ENCODE measurements around the gene KIAA1671. TPM values are rescaled to one million over a fixed set of nuclear protein-coding genes. Genes with fewer than 3 reads are reported as not detected.

The KIAA1671 gene
- total RNA-seq, 1 experiment from 2014 or later, result 7.5 TPM

DNA sequence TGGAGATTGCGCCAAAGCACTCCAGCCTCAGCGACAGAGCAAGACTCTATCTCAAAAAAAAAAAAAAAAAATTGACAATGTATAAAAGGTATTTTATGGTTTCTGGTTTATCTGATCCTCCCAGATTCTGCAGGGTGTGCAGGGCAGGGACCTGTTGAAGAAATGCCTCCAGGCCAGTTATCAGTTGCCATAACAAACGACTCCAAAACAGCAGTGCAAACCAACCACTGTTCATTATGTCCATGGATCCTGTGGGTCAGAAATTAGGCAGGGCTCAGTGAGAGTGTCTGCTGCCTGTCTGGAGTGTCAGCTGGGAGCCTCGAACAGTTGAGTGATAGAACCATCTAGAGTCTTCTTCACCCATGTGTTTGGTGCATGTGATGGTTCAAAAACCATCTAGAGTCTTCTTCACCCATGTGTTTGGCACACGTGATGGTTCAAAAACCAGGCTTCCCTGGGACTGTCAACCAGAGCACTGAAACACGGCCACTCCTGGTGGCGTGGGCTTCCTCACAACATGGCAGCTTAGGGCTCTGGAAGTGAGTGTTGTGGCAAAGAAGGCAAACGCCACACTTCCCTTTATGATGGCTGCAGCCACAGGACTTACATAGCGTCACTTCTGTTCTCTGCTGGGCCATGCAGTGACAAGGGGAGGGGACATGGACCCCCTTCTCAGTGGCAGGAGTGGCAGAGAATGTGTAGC lies 132.0 kb downstream of the KIAA1671 start:
- no peak for DNase-seq (ENCODE audit: extremely low read depth, low read depth)

DNA sequence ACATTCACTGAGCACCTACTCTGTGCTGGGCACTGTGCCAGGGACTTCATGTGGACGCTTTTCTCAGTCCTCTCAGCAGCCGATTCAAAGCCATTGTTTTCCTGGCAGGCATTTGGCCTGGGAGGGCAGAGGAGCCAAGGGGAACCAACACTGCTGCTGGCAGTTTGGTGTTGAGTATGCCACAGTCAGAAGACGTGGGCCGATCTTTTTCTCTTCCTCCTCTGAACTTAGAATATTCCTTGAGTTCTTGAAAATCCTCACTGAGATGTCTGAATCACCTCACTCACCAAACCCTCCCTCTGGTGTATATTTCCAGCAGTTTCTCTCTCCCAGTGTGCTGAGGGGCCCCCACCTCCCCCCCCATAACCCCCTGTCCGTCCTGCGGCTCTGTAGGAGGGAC lies 132.6 kb downstream of the KIAA1671 start:
- DNase-seq (ENCODE audit: extremely low read depth, low read depth), result no peak

DNA sequence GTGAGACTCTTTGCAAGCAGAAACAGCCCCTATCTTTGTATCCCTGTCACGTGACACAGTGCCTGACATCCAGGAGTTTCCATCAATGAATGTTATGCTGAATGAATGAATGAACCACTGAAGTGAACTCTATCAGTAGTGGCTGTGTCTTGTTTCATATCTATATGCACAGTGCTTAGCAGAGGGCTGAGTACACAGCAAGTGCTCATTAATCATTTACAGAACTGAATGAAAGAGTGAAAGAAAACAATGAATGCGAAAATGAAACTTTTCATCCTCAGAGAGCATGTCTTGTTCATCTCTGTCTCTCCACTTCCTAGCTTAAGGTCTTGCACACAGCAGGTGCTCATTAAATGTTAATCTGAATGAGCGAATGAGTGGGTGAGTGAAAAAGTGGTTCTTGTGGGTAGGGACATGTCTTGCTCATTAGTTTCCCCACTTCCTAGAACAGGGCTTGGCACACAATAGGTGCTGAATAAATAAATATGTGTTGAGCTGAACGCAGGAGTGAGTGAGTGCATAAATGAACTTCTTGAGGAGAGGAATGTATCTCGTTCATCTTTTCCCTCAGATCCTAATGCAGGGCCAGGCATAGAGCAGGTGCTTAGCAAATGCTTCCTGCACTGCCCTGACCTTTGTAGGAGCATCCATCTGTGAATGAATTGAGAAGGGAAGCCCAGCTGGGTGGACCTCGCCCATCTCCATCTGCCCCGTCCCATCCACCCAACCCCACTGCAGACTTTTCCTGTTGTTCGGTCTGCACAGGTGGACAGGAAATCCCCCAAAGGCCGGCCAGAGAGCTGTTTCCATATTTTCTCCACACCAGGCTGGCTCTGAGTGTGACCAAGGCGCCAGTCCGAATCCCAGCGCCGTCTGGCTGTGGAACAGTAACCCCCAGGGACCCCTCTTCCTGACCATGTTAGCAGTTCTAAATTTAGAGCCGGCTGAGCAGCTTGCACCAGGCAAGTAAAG lies 133.7 kb downstream of the KIAA1671 start:
- DNase-seq (ENCODE audit: extremely low read depth, low read depth), result no peak

DNA sequence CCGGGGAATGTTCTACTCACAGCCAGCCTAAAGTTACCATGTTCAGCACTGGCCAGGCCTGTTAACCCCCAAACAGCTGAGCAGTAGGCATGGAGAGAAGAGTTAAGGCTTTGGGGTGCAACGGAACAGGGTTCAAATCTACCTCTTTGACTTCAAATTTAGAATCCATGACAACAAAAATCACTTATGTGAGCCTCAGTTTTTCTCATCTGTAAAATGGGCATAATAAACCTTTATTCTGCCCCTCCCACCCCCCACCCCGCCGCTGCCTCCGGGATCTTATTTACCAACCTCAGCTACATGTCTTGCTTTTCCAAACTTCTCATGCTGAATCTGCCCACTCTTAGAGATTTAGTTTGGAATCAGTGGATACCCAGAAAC lies 134.4 kb downstream of the KIAA1671 start:
- DNase-seq (ENCODE audit: extremely low read depth, low read depth), result no peak

DNA sequence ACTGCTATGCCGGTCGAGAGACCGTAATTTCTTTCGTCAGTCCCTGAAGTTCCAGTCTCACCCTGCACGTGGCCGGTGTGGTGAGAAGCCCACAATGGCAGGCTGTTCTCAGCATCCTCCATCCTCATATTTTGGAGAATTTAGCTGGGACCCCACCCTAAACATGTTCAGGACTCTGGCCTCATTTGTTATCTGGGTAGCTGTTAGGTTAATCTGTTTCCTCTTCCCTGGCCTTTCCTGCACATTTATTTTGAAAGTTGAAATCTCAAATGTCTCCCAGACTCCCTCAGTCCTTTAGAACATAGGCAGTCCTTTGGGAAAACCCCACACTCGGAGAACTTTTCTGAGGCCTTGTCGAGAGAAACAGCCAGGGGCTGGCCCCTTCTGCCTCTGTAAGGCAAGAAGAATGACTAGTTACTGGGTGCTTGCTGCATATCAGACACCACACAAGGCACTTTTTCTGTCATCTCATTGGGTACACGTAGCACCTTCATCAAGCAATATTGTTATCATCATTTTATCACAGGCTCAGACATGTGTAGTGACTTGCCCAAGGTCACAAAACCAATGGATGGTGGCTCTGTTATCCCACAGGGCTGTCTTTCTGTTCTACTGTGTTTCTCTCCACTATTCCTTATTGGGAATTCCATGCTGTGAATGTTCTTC lies 137.8 kb downstream of the KIAA1671 start:
- no peak for DNase-seq (ENCODE audit: extremely low read depth, low read depth)

DNA sequence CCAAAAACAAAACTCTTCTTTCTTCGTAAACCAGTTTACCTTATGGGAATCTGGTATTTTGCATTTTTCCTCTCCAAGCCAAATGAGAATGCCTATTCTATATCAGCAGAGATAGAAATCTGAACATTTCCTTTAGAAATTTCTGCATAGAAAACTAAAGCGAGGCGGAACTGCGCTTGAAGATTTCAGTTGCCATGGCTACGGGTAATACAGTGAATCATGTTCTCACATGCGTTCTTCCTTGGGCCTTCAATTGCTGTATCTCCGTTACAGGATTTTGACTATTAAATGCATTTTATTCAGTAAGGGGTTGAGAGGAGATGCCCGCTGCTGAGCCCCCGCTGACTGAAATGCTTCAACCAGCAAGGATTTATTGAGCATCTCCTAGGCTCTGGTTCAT lies 138.9 kb downstream of the KIAA1671 start:
- DNase-seq (ENCODE audit: extremely low read depth, low read depth), result no peak

DNA sequence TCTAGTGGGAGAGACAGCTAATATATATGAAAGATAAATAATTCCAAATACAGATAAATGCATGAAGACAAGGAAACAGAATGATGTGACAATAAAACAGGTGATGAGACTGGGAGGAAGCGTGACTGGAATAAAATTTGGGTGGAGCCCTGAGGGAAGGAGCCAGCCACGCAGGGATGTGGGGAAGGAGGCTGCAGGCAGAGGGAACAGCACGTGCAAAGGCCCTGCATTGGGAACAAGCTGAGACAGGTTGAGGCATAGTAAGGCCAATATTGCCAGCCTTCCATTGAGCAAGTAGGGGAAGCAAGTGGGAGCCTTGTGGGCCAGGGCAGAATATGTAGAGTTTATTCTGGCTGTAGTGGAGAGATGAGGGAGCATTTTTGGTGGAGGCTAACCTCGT lies 139.6 kb downstream of the KIAA1671 start:
- no peak for DNase-seq (ENCODE audit: extremely low read depth, low read depth)

DNA sequence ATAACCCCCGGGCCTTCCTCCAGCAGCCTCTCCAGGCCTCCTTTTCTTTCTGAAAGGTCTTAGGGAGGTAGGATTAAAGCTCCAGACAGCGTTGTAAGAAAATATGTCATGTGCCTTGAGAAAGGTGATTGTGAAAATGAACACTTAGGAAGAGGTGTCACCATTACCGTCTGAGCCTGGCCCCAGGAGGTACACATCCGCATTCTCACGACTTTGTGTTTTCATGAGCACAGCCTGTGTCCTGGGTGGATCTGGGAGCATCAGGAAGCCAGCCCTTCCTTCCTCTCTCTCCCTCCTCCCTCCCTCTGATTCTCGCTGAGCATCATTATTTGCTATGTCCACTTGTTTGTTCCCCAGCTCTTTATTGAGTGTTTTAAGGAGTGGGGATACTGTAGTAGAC lies 142.1 kb downstream of the KIAA1671 start:
- DNase-seq (ENCODE audit: extremely low read depth, low read depth), result no peak

DNA sequence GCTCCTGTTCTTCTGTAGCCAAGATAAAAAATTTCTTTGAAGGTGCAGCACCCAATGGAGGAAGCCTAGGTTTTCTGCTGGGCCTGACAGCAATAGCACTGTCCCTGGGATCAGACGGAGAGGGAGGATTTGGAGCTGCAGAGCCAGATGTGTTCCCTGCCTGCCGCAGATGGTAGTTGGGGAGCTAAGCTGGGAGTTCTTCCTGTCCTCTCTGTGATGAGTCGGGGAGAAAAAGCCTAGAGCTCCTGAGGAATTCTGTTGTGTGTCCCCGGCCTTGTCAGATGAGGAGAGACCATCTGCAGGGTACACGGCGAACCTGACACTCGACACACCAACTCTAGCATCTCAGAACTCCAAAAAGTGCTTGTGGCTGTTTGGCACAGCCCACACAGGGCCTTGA lies 143.4 kb downstream of the KIAA1671 start:
- DNase-seq (ENCODE audit: extremely low read depth, low read depth), result no peak

DNA sequence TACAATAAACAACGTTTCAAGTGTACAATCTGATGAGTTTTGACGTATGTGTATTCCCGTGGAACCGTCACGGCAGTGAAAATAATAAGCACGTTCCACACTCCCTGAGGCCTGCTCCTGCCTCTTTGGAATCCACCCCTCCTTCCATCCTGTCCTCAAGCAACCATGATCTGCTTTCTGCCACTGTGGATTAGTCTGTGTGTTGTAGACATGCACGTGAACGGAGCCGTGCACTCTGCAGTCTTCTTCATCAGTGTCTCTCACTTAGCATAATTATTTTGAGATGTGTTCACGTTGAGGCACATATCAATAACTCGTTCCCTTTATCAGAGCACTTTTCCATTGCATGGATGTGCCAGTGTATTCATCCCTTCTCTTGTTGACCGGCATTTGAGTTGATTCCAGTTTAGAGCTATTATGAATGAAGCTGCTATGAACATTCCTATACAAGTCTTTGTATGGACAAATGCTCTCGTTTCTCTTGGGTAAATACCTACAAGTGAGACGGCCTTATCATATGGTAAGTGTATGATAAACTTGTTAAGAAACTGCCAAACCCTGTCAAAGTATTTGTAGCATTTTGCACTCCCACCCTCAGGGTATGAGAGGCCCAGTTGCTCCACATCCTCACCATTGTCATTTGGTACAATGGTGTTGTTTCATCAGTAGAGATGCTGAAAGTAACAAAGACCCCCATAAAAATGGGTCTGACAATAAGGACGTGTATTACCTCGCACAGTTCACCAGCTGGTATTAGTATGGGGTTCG lies 144.3 kb downstream of the KIAA1671 start:
- DNase-seq (ENCODE audit: extremely low read depth, low read depth), result no peak

DNA sequence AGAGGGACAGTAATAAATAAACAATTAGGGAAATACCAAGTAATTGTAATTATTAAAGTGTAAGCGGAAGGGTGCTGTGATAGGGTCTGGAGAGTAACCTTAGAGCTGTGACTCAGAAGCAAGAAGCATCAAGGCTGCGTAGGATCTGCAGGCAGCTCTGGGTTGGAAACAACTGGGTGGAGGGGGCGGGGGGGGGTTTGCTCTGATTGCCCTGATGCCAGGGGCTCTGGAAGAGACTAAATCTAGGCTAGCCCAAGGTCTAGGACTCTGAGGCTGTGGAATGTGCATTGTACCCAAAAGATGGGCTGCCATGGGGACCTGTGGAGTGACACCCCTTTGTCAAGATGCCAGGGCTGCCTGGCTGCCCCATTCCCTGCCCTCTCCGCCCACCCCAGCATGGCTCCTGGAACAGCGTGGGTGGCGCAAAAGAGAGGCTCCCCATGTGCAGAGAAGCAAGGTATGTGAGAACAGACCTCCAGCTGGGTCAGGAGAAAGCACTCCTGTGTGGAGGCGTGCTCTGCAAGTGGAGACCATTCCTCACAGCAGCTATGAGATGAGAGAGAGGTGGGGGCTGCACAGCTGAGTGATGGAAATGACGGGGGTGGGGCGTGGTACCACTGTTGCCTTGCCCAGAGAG lies 146.0 kb downstream of the KIAA1671 start:
- no peak for DNase-seq (ENCODE audit: extremely low read depth, low read depth)

DNA sequence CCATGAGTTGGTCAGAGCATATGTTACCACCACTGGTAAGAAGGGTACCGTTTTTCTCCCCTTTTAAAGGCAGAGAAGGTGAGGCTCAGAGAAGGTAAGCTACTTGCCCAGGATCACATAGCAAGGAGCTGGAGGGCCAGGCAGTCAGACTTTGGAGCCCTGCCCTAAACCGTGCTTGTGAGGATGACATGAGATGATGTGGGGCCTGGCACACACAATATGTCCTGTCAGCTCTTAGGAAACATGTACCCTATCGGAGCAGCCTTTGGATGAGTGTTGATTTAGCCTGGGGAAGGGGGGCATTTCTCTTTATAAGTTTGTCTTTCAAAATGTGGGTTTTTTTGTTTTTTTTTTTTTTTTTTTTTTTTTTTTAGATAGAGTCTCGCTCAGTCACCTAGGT lies 146.7 kb downstream of the KIAA1671 start:
- DNase-seq (ENCODE audit: extremely low read depth, low read depth), result no peak

DNA sequence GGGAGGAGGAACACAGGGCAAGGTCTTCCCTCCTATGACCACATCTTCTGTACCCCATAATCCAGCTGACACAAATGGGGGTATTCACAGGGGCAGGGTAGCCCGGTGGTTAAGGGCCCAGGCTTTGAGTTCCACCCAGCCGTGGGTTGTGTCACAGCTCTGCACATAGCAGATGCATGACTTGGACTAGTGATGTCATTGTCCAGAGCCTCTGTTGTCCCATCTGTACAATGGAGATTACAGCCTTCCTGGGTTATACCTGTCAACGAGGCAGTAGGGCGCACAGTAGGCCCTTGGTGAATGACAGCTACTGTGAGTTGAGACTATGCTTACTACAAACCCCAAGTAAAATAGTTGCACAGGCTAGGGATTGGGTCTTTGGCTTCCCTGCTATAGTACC lies 147.9 kb downstream of the KIAA1671 start:
- no peak for DNase-seq (ENCODE audit: extremely low read depth, low read depth)

DNA sequence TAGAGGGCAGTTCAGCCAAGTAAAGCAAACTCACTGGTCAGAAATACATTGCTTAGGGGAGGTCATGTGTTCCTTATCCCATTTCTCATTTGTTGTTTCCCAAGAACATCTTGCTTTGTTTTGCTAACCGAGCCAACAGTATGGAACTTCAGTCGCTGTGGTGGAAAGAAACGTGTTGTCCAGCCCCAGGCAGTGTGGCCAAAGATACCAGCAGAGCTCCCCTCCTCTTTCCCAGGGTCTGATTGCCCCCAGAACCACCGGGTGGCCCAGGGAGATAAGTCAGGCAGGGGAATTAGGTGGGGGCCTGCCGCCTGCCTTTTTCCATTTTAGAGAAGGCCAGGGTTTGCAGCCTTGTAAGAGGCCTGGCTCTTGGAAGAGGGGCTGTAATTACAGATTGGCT lies 148.4 kb downstream of the KIAA1671 start:
- DNase-seq (ENCODE audit: extremely low read depth, low read depth), result no peak

DNA sequence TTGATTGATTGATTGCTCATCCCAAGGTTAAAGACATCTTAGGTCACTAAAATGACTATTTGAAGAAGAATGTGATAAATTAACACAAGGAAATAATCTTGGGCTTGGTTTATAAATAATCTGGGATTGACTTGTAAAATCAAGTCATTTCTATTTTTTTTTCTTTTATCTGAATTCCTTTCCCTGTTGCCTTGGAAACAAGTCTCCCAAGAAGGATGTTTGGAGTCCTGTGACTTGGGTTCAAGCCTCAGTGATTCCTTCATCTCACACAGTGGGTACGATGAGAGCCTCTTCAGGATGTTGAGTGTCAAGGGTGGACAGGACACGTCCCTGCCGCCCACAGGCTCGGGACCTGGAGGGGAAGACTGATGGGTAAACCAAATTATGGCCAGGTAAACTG lies 149.0 kb downstream of the KIAA1671 start:
- no peak for DNase-seq (ENCODE audit: extremely low read depth, low read depth)

DNA sequence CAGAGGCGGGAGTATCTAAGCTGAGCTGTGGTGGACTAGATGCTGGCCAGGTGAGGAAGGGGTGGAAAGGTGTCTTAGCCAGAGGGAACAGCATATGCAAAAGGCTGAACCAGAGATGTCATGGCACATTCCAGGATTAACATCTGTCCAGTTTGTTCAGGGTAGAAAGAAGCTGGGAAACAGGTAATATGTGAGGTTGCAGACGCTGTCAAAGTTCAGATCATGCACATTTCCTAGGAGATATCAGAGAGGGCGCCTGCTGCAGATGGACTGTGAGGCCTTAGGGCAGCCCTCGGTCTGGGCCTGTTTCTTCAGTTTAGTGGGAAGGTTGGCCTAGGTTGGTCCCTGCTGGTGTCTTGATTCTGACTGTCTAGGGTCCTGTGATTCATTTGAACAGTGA lies 149.5 kb downstream of the KIAA1671 start:
- no peak for DNase-seq (ENCODE audit: extremely low read depth, low read depth)

DNA sequence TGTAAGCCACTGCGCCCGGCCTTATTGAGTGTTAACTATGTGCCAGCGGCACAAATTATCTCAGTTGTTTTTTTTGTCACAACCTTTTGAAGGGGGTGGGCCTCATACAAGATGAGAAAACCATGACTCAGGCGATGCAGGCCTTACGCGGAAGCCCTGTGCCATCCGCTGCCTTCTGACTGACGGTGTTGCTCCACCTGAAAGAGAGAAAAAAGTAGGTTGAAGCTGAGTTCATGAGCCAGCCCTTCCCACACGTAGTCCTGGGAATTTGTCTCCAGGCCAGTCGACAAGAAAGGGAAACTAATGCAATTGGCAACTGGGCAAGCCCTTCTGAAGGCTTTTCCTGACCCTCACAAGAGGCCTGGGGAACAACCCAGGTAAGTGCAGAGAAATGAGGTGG lies 150.2 kb downstream of the KIAA1671 start:
- DNase-seq (ENCODE audit: extremely low read depth, low read depth), result no peak

DNA sequence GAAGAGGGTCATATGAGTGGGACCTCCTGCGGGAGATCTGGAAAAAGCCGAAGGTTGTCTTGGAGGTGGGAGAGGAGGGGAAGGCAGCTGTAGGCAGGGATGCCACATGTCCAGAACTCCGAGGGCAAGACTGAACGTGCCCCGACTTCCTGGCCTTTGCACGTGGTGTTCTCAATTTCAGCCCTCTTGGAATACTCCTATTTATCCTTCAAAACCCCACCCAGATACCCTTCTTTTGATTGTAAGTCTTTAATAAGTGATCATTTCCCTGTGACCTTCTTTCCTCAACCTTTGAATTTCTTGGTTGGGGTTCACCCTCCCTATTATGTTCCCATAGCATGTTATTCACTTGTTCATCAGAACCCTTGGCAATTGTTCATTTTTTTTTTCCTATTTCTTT lies 151.9 kb downstream of the KIAA1671 start:
- no peak for DNase-seq (ENCODE audit: extremely low read depth, low read depth)

DNA sequence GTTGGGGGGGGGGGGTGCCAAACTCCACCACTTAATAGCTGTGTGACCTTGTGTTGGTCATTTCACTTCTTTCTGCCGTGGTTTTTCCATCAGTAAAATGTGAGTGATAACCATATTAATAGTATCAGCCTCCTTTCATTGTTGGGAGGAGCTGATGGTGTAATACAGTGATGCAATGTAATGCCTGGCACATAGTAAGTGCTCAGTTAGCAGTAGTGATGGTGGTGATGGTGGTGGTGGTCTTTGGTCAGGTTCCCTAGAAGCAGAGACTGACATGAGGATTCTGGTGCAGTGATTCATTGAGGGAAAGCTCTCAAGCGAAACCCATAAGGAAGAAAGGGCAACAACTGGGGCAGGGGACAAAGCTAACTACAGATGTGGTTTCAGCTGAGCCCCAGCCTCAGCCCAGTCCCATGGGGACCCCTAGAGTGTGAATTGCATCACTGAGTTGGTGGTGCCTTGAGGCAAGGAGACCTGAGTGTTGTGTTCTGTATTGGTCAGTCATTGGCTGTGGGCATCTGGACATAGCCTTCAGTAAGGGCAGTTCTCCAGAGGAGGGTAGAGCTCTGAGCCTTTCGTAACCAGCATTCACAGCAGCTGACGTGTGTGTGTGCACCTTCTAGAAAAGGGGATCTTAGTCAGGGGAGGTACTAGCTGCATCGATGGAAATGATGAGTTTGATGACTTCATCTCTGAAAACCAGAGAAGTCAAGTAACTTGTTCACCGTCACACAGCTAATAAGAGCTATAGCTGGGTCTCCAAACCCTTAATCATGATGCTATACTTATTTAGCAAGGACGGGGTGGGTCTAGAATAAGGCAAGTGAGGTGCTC lies 153.5 kb downstream of the KIAA1671 start:
- no peak for DNase-seq (ENCODE audit: extremely low read depth, low read depth)

All from NCI-H460 (cell line).